ENCODE results near the gene LKAAEAR1.

Gene LKAAEAR1

GRCh38 chr20:64110411-64111068, 26.3 kb upstream of the LKAAEAR1 start:
- DNase-seq: no peak

GRCh38 chr20:64109831-64110391, 25.7 kb upstream of the LKAAEAR1 start:
- no peak for DNase-seq

GRCh38 chr20:64108731-64109681, 24.8 kb upstream of the LKAAEAR1 start:
- DNase-seq: no peak

- no peak for DNase-seq
Observed at GRCh38 chr20:64107736-64108457, 23.7 kb upstream of the LKAAEAR1 start.

GRCh38 chr20:64106981-64107735, 23.0 kb upstream of the LKAAEAR1 start, which contains the start of gene NPBWR2:
Gene NPBWR2 (minus strand): TSS chr20:64107565. CDS start chr20:64106831, 734 bp downstream.
- no peak for DNase-seq

- no peak for DNase-seq
Observed at GRCh38 chr20:64106435-64106961, 22.3 kb upstream of the LKAAEAR1 start.

GRCh38 chr20:64105846-64106434, 21.7 kb upstream of the LKAAEAR1 start:
- DNase-seq: no peak

- no peak for DNase-seq
Observed at GRCh38 chr20:64104667-64105451, 20.7 kb upstream of the LKAAEAR1 start.

GRCh38 chr20:64103871-64104666, 19.9 kb upstream of the LKAAEAR1 start:
- no peak for DNase-seq

GRCh38 chr20:64102647-64103354, 18.6 kb upstream of the LKAAEAR1 start:
- DNase-seq: peak; percentile 81

GRCh38 chr20:64101731-64102621, 17.8 kb upstream of the LKAAEAR1 start:
- DNase-seq: peak; percentile 65

- no peak for DNase-seq
Observed at GRCh38 chr20:64100946-64101688, 16.9 kb upstream of the LKAAEAR1 start.

- DNase-seq: no peak
Observed at GRCh38 chr20:64100566-64100888, 16.3 kb upstream of the LKAAEAR1 start.

GRCh38 chr20:64099880-64100565, 15.8 kb upstream of the LKAAEAR1 start:
- DNase-seq: no peak

- no peak for DNase-seq
Observed at GRCh38 chr20:64099086-64099786, 15.0 kb upstream of the LKAAEAR1 start.

GRCh38 chr20:64098471-64099013, 14.3 kb upstream of the LKAAEAR1 start:
- no peak for DNase-seq
